ENCODE data around the gene RFPL1.

The RFPL1 gene

DNA sequence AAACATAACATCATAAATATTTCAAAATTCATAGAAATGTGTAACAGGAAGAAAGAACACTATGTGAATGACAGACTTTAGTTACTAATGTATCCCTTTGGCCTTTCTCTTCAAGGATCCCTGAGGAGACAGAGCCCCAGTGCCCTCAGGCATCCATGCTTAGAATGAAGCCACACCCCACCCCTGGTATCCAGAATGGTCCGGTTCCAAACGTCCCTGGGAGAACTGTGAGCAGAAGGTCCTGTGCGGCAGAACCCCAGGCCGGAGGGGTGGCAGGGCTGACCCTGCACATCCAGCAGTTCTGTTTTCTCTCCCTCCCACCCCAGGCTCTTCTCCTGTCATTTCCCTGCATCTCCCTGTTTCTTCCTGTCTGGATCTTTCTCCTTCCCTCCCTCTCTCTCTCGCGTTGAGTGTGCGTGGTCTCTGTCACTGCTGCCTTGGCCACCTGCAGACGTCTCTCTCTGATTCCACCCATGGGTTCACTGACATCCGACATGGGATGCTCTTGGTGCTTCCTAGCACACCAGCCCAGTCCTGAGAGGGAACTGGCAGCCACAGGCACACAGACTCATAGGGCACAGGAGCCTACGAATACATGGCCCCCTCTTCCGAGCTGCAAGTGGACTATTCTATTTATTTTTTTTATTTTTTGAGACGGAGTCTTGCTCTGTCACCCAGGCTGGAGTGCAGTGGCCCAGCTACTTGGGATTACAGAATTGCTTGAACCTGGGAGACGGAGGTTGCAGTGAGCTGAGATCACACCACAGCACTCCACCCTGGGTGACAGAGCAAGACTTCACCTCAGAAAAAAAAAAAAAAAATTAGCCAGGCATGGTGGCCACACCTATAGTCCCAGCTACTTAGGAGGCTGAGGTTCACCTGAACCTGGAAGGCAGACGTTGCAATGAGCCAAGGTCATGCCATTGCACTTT is 5.7 kb downstream of the RFPL1 start:
- peak; percentile 41 for DNase-seq

DNA sequence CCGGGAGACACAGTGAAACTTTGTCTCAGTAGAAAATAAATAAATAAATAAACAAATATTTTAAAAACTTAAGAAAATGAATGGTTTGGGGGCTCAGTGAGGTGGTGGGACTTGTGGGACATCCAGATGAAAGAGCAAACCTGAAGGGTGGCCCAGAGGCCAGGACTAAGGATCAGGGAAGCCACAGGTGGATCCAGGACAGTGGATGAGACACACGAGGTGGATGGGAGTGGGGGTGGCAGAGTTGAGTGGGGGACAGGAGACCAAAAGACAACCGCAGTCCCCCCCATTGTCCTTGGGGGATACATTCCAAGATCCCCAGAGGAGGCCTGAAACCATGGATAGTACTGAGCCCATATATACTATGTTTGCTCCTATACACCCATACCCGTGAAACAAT is 7.1 kb downstream of the RFPL1 start:
- DNase-seq = peak; percentile 21

DNA sequence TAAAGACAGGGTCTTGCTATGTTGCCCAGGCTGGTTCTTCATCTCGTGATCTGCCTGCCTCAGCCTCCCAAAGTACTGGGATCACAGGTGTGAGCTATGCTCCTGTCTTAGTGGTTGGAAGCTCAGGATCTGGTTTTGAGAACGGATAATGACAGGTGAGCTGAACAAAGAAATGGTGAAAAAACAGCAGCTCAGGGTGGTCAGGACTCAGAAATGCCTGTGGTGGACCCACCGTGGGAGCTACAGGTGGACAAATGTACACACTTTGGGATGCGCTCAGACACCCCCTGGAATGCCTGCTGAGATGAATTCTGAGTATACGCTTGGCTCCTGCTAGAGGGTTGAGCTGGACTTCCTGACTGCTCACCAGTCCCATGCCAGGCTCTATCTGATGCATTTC is 9.5 kb downstream of the RFPL1 start:
- peak; percentile 22 for DNase-seq

DNA sequence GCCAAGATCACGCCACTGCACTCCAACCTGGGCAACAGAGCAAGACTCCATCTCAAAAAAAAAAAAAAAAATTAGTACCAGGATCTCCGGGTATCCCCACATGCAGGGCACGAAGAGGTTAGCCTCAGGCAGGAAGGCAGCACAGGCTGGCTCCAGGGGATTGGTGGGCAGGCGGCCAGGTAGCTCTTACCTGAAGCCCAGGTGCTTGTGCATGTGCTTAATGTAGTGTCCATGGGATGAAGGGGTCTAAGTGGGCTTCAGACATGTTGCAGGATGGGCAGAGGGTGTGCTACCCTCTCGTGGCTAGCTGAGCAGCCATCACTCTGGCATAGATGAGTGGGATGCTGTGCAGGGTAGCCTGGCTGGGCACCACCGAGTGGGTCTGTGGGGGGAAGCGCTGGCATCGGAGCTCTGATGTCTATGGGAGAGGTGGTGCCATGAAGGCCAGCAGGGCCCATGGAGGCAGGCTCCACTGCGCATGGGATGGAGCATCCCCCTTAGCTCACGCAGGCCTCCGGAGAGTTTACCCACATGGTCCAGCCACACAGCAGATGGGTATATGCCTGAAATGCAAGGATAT is 11.0 kb downstream of the RFPL1 start:
- DNase-seq = no peak

DNA sequence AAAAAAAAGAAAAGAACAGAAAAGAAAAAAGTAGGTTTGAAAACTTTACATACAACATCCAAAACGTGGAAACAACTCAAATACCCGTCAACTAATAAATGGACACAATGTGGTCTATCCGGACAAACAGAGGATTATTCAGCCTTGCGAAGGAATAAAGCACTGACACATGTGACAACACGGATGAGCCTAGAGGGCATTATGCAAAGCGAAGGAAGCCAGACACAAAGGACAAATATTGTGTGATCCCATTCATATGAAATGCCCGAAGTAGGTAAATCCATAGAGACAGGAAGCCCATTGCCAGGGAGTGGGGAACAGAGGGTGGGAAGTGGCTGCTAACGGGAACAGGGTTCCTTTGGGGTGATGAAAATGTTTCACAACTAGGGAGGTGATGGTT is 11.8 kb downstream of the RFPL1 start:
- DNase-seq = peak; percentile 3

- DNase-seq = no peak
Observed at GRCh38 chr22:29451863-29452262, 13.5 kb downstream of the RFPL1 start.

DNA sequence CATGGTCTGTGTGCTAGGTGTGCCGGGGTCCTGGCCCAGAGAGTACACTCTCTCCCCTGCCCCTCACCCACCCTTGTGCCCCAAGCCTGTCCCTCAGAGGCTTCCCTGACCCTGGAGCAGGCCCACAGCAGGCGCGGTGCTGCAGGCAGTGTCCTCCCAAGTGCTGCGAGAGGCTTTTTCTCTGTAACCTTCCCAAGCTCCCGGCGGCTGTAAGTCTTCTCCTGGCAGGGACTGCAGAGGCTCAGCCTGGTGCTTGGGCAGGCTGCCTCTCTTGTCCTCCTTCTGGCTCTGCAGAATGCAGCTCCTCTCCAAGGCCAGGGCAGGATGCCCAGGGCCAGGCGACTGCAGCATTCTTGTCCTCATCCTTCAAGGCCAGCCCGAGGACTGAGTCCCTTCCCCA is 15.9 kb downstream of the RFPL1 start:
- no peak for DNase-seq

DNA sequence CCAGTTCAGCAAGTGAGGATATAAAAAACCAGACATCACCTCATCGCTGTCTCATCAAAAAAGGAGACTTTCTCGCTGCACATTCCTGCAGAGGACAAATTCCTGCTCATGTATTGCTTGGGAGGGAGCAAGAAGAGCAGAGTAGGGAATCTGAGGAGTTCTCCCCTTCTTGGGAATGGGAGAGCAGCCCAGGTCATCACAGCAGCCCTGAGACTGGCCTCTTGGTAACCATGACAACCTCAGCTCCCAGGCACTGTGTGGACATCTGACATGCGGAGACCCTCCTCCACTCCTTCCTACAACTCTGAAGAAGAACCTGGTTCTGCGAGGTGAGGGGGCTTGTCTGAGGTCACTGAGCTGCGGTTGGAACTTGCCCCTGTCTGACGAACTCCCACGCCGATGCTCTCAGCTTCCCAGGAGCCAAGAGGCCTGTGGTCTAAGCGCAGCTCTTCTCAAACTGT is 17.9 kb downstream of the RFPL1 start:
- DNase-seq = no peak

DNA sequence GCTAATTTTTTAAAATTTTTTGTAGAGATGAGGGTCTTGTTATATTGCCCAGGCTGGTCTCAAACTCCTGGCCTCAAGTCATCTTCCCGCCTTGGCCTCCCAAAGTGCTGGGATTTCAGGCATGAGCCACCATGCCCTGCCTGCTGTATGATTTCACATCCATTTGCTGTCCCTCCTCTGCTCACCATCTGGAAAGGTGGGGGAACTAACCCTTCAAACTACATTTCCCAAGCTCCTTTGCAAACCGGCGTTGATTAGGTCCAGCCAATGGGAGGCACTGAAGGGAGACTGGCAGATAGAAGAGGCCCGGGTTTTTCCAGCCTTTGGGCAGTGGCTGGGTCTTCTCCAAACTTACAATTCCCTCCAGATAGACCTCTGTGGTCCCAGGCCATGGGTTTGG is 19.3 kb downstream of the RFPL1 start:
- no peak for DNase-seq

DNA sequence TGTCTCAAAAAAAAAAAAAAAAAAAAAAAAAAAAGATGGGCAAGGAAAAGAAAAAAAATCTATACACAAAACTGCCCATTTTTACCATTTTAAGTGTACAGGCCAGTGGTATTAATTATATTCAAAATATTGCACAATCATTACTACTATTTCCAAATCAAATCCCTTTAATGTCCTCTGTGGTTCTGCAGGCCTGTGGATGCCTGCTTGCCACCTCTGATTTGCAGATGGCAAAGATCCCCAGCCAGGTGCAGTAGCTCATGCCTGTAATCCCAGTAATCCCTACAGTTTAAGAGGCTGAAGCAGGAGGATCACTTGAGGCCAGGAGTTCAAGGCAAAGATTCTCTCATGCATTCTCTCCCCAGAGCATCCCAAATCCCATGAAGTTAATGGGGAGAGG is 20.2 kb downstream of the RFPL1 start:
- DNase-seq = no peak

DNA sequence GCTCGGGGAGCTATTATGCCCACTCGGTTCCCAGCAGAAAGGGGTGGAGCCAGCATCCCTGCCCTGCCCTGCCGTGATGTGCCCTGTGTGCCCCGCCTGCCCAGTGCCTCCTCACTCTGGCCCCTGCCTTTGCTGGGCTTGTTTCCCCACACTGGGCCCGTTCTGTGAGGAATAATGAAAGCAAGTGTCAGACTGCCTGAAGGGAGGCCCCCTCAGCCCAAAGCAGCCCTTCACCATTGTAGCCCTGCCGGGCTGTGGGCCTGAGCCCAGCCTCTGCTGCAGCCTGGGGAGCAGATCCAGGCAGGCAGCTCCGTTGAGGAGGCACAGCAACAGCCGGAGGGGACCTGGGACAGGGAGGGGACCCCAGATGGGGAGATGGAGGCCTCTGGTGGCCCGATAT is 21.4 kb downstream of the RFPL1 start:
- DNase-seq = no peak

GRCh38 chr22:29461263-29461662 is 22.9 kb downstream of the RFPL1 start:
- no peak for DNase-seq

GRCh38 chr22:29463629-29464028 is 25.2 kb downstream of the RFPL1 start:
- DNase-seq = no peak

DNA sequence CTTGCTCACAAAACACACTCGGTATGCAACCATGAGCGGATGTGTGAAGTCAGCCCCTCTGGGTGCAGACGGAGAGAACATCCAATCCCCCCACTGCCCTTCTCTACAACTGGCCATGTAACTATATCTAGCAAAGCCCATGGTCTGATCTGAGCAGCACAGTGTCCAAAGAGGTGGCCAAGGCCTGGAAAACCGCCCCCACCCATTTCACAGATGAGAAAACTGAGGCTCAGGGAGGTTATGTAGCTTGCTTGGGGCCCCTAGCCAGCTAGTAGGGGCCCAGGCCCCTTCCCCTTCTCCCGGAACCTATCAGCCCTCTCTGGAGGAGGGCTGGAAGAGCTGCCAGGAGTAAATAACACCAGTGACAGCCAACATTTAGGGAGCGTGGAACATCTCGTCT is 26.2 kb downstream of the RFPL1 start:
- no peak for DNase-seq

GRCh38 chr22:29469755-29470154 is 31.4 kb downstream of the RFPL1 start:
- no peak for DNase-seq

- DNase-seq = peak; percentile 89
Observed at GRCh38 chr22:29470159-29470855, 31.9 kb downstream of the RFPL1 start.

GRCh38 chr22:29473001-29473400 is 34.6 kb downstream of the RFPL1 start:
- no peak for DNase-seq

GRCh38 chr22:29475550-29475949 is 37.2 kb downstream of the RFPL1 start:
- no peak for DNase-seq

- no peak for DNase-seq
Observed at GRCh38 chr22:29476116-29476515, 37.7 kb downstream of the RFPL1 start.

DNA sequence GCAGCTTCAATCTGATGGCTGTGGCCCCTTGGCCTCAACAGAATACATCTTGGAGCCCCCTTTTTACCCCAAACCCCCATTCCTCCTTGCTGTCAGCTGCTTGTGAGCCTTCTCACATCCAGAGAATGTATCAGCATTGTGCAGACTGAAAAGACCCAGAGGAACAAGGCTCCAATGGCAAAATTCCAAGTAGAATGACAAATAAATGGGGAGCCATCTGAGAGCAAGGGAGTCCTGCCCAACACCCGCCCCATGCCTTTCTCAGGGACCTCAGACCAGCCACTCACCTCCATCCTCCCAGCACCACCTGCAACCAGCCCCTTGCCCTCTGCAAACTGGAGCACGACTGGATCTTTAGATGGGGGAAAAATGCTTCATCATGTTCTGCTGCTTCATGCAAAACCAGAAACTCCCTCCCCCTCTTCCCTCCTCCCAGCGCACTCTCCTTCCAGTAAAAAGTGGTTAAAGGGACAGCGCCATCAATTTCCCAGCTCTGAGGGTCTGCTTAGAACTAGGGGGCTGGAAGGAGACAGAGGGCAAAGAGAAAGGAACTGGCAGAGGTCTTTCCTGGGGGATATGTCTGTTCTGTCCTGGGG is 39.4 kb downstream of the RFPL1 start:
- DNase-seq = no peak

DNA sequence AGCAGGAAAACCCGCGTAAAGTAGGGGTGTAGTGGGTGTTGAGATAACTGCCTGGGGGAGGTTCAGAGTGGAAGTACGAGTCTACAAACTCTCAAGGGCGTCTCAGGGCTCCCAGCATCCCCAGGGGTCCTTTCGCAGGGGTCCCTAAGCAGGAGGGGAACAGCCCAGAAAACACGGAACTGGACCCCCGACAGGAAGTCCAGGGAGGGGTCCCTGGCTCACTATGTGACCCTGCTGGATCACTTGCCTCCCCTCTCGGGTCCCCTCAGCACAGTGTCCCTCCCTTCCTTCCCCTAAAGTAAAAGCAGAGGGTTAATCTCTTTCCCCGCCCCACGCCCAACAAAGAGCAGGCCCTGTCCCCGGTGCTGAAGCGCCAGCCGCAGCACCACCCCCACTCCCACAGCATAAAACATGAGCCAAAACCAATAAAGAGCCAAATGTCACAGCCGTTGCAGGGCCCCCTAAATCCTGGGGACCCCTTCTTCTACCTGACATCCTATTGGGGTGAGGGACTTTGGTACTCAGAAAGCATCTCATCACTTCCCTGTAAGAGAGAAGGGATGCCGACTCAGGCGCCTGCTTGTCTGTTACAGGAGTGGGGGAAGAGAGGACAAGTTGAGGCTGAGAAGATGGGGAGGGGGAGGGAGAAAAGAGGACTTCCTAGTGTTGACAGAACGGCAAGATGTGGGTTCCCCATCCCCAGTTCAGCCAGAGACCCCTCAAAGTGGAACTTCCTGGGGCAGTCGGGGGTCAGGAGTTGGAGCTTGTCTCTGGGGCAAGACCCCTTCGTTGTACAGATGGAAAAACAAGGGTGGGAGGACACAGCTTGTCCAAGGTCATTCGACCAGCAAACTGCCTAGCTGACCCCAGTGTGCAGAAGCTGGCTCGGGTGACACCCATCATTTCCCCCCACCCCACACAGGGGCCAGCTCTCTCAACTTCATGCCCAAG is 40.2 kb downstream of the RFPL1 start:
- DNase-seq = no peak

Data from activated effector memory CD4-positive, alpha-beta T cell treated with anti-CD3 and anti-CD28 coated beads, Interleukin-2, amount 50 U/mL, for 16 hours (primary cell).